ENCODE data around the gene GRM4.
A peak's percentile ranks its signal among the peaks of the same experiment; 100 is the strongest.
"Not testable (repeated sequence)": the region's sequence is repeated elsewhere in the genome, so short reads cannot be mapped to it uniquely, and the experiment has no call there.

Gene GRM4

DNA sequence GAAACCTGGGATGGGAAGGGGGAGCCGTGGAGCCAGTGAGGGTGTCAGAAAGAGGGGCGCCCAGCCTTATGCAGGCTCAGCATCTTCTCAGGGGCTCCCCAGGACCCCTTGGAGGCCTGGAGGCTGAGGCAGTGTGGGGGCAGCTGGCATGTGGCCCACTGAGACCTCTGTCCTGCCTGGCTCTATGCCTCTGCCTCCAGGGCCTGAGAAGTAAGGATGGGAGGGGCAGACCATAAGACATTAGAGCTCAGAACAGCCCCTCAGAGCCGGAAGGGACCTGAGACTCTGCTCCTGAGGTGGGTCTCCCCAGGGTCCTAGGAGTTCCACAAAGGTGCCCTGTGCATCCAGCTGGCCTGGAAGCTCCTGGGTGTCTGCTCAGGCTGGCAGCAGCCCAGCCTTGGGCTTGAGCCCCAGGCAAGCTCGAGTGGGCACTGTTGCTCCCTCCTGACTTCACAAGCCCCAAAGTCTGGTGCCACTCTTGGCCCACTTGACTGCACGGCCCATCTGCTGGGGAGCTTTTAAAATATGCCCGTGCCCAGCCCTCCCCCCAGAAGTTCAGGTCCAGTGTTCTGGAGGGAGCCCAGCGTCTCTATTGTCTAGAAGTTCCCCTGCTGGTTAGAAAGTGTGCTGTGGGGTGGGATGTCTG, 126.8 kb downstream of the GRM4 start:
- DNase-seq: peak; percentile 73

DNA sequence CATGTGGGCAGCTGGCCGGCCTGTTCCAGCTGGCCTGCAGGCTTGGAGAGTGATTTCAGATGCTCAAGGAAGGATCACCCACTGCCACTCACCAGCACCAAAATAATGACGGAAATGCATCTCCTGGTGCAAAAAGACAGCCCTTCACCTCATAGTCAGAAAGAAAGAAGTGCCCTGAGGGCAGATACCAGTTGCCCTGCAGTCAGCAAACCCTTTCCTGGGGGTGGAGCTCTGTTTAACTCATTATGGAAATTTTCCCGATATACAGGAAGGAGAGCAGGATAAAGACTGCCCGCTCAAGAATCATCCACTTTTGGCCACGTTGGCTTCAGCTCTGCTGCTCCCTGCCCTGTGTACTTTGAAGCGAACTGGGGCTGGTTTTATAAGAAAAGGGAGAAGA, 127.9 kb downstream of the GRM4 start:
- no peak for DNase-seq

DNA sequence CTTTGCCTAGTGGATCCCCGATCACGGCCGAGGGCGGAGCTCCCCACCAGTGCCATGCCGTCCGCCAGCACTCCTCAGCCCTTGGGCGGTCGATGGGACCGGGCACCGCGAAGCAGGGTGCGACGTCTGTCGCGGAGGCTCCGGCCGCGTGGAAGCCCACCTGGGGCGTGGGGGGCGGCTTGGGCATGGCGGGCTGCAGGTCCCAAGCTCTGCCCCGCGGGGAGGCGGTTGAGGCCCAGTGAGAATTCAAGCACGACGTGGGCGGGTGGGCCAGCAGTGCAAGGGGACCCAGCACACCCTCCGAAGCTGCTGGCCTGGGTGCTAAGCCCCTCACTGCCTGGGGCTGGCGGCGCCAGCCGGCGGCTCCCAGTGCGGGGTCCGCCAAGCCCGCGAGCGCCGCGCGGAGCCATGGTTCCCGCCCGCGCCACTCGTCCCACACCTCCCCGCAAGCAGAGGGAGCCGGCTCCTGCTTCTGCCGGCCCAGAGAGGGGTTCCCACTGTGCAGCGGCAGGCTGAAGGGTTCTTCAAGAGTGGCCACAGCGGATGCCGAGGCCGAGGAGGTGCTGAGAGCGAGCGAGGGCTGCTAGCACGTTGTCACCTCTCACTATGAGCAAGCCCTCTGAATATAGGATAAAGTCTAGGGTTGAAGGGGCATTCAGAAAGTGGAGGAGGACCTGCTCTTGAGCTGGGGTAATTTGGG, 128.6 kb downstream of the GRM4 start:
- DNase-seq: no peak

DNA sequence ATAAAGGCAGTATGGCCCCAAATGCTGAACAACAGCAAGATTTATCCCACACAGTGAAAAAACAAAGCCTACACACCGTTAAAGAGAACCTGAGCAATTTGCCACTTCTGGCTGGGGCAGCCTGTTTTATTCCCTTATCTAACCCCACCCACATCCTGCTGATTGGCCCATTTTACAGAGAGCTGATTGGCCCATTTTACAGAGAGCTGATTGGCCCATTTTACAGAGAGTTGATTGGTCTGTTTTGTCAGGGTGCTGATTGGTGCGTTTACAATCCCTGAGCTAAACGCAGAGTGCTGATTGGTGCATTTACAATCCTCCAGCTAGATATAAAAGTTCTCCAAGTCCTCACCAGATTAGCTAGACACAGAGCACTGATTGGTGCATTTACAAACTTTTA, 129.3 kb downstream of the GRM4 start:
- DNase-seq: not testable (repeated sequence)

DNA sequence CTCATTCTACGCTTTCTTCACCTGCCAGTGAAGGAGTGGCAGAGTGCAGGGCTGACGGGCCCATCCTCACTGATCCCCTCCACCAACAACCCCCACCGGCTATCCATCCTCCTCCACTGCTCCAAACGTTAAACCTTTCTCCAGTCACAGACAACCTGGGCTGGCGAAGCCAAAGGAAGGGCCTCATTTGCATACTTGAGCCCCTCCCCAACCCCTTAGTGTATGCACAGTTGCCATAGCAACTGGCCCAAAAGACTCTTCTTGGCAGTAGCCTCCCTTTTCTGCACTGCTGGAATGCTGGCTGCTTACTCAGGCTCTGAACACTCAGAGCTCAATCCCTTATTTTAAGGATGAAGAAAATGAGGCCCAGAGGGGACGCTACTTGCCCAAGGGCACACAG, 130.3 kb downstream of the GRM4 start:
- DNase-seq: no peak

DNA sequence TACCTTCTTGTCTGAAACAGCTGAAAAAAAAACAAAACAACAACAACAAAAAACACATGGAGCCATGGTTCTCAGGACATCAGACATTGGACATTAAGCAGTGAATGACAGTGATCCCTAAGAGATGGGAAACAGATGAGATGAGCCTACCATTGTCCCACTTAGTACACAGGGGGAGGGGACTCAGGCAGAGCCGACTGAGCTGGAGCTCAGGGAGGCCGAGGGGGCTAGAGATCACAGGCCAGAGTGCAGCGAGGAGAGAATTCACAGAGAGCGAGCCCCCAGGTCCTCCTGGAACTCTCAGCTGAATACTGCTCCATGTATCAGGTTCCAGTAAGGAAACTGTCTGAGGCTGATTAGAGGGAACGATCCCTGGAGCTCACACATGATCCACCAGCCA, 134.6 kb downstream of the GRM4 start:
- no peak for DNase-seq

DNA sequence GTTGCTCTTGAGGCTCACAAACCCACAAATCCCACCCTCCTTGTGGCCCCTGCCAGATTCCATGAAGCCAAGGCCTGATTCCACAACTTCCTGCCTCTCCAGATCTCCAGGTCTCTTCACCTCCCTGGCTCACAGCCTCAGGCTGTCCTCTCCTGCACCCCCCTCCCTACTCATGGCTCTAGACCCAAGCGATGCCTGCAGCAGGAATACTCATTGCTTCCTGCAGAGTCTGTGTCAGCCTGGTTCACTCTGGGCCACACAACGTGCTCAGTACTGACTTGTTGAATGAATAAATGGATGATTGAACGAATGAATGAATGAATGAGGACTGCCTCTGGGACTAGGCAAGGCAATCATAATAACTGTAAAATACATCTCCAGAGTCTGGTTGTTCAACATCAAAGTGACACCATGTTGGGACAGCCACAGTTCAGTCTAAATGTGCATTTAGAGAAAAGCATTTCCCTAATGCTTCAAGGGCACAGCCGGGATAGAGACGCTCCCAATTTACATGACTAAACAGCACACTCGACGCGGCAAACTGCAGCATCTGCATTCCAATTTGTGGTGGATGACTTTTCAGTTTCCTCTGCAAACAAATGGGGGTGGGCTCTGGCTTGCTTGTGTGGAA, 139.9 kb downstream of the GRM4 start:
- no peak for DNase-seq

DNA sequence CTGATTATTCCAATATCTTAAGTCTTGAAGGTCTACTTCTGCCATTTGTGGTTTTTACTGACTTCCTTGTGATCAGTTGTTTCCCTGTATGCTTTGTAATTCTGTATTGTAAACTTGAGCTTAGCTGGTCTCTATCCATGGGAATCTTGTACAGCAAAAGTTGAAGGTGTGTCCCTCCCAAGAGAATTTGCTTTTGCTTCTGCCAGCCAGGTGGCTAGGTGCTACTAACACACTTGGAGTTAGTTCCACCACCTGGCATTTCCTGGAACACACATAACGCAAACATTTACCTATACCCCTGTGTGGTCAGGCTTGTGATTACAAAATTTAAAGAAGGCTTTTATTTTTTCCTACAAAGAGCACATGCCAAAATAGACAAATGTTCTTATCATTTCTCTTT, 141.2 kb downstream of the GRM4 start:
- DNase-seq: no peak

DNA sequence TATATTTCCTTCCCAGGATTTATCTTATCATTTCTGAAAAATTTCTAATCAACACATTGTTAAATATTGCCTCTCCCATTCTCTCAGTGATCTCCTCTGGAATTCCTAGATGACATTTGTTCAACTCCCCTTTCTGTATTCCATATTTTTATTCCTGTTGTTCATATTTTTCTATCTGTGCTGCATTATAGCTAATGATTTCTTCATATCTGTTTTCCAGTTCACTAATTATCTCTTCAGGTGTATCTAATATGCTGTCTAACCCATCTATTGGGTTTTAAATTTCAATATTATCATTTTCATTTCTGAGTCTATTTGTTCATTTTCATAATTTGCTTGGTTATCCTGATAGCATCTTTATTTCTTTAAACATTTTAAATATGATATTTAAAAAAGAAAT, 141.9 kb downstream of the GRM4 start:
- no peak for DNase-seq

DNA sequence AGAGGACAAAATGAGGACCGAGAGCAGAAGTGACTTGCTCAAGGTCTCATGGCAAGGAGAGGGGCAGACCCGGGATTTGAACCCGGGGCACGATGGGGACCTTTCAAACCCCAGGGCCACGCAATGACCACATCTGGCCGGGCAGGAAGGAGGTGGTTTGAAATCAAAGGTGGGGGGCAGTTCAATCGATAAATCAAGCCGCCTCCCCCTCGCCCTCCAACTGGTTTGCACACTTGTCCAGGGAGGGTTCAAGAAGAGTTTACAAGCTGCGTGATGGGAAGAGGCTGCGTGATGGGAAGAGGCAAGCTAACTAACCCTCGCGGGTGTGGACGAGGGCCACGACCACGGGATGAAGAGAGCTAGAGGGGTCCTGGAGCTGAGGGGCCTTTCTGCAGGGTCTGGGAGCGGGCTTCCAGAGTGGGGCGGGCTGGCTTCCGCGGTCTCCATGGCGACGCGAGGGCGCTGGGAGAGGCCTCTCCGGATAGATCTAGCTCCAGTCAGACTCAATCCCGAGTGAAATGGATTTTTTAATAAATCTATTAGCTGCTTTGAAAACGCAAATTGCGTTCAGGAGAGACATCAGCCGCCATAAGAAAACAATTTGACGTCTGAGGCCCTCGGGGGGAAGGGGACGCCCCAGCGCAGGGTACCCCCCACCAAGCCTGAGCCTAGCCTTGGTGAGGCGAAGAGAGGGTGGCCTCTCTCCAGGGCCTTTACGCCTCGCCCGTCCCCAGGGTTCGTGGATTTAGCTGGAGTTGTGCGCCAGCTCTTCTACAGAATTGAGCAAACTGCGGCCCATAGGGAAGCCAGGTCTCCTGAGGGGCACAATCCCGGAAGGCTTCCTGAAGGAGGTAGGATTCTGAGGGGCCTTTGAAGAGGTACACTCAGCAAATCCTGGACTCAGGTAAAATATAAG, 143.9 kb downstream of the GRM4 start:
- DNase-seq: no peak

DNA sequence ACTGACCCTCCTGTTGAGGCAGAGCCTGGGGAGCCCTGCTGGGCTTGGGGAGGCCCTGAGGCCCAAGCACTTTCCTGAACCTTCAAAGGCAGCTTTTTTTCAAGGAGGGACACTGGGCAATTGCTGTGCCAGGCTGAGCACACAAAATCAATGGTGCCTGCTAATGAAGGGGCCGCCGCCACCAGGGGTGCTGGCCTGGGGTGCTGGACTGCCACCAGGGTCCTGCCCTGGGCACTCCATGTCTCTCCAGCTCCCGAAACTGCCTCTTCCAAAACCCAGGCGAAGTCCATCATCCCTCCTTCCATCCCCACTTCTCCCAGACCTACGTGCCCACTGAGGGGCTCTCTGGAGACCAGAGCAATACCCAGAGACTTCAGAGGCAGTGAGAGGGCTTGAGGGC, 145.6 kb downstream of the GRM4 start:
- no peak for DNase-seq

DNA sequence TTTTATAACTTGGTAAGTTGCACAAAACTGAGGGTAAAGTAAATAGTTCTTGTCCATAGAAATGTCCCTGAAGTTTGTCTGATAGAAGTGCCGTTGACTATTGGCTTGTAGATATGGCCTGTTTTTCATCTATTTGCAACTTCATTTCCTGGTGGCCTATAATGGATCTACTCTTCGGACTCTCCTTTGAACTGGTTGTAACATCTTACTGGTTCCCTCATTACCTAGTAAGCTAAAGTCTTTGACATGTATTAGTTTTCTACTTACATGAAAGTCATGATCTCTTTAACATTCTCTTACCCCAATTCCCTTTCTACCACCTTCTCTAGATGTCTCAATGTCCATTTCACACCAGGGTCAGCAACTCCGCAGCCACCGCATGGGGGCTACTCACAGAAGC, 146.3 kb downstream of the GRM4 start:
- no peak for DNase-seq

DNA sequence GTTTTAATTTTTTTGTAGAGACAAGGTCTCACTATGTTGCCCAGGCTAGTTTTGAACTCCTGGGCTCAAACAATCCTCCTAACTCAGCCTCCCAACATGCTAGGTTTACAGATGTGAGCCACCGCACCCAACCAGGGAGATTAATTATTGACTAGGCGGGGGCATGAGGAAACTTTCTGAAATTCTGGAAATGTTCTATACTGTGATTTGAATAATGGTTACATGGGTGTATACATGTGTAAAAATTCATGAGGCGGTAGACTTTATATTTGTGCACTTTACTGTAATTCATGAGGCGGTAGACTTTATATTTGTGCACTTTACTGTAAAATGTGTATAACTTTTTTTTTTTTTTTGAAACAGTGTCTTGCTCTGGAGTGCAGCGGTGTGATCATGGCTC, 147.2 kb downstream of the GRM4 start:
- no peak for DNase-seq

DNA sequence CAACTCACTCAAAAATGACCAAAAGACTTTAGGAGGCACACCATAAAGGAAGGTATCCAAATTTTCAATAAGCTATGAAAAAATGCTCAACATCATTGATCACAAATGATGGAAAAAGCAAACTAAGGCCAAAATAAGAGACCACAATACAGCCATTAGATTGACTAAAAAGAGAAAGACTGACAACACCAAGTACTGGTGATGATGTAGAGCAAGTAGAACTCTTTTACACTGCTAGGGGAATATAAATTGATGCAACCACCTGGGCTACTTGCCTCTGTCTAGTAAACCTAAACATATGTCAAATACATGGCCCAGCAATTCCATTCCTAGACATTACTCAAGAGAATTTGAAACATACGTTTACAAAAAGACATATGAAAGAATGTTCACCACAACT, 148.6 kb downstream of the GRM4 start:
- DNase-seq: no peak

DNA sequence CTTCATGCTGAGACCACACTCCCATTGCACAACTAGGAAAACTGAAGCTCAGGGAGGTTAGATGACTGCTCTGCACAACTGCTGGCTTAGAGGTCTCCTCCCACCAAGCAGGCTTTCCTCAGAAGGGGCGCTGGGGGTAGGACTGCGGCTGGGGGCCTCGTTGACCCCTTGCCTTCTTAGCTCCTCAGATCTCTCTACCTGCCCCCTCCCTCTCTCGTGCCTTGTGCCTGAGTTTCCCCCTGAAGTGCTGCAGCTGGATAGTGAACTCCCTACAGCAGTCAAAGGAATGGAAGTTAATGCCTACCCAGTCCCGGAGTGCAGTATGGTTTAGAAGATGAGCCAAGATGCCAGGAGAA, 149.8 kb downstream of the GRM4 start:
- no peak for DNase-seq

DNA sequence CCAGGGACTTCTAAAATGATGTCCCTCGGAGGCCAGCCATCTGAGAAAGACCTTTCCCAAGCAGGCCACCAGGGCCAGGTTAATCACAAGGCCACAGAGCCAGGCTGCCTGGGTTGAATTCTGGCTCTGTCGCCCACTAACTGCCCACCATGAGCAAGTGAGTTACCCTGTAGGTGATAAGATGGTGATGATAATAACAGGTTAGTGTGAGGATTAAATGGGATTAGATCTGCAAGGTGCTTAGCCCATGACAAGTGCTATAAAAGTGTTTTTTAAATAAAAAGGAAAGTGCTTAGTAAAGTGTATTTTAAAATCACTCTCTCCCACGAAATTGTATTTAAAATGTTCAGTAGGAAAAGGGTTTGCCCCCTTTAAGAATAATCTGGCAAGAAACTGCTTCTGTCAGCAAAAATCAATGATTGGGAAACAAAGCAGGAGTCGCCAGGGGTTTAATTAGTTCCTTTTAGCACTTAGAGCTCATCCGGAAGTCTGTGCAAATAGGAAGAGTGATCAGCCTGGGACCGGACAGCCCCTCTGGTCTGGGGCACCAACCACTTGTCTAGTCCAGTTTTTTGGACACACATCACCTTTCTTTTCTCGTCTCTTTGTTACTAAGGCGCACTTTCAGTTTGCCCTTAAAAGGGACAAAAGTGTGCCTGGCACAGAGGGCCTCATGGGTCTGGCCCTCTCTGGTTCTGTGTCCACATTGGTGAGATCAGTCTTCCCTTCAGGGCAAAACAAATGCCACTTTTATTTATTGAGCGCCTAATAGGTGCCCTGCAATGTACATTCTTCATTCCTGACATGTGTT, 150.4 kb downstream of the GRM4 start:
- DNase-seq: no peak

DNA sequence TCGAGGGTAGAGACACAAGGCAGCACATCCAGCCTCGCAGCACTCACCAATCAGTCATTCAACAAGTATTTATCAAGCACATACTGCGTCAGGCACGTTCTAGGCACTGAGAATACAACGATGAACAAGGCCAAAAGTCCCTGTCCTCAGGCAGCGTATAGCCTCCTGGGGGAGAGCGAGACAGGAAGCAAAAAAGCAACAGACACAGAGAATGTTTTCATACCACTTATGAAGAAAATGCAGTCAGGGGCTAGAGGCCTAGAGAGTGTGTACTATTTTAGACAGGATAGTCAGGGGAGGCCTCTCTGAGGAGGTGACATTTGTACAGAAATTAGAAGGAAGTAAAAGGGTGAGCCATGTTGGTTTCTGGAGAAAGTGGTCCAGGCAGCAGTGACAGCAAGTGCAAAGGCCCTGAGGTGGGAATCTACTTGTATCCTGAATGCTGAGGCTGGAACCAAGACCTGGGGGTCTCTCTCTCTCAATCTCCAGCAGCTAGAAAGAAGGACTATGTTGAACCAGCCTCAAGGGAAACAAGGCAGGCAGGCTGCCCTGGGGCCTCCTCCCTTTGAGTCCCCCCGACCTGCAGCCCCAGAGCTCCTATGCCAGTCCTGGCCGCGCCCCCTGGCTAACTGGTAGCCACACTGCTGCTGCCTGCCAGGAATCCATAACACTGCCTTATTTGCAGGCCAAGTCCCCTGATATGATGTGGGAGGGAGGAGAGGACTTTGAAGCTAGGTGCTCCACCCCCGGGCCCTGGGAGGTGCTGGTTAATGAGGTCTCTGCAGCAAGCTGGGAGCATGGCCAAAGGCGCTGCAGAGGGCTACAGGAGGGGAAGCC, 151.2 kb downstream of the GRM4 start:
- peak; percentile 18 for DNase-seq

DNA sequence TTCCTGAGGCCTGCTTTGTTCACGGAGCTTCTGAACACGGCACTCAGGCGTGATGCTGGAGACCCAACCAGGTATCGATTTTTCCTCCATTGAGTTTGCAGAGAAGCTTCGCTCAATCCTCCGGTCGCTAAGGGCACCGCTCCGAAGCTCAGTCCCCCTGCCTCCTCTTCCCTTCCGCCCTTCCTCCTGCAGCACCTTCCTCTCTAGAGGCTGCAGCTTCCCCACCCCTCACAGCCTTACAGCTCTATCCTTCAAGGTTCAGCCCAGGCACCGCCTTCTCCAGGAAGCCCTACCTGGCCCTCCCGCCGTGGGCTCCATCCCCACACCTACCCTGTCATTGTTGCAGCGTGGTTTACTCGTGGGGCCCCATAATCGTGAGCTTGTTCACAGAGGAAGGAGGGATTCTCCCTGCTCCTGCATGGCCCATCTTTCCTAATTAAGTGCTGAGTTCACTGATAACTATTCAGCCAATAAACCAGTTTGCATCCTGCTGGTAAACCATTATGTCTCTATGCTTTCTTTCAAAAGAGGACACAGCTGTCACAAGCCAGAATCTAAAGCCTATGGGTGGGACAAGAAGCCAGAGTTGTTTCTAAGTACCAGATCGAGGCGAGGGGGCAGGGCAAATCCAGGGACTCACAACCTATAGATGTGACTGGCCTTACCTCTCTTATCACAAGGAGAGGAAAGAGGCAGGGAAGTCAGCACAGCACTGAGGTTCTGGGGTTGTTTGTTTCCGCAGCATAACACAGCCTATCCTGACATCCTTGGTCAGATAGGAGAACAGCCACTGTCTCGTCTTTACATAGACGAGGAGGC, 152.0 kb downstream of the GRM4 start:
- DNase-seq: no peak

DNA sequence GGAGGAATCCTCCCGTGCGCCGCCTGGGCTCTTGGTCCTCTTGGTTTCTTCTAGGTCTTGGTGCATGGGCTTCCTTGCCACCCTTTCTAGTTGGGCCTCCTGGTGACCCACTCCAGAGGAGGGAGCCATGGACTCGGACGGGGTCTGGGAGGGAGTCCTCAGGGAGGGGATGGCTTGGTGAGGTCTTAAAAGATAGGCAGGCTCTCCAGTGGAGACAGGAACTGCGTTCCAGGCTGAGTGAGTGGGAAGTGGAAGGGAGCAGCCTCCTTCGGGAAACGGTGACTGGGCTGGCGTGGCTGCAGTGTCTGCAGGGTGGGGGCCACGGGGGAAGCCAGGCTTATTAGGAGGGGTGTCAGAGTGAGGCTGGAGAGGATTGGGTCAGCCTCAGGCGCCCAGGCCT, 152.8 kb downstream of the GRM4 start:
- DNase-seq: no peak

DNA sequence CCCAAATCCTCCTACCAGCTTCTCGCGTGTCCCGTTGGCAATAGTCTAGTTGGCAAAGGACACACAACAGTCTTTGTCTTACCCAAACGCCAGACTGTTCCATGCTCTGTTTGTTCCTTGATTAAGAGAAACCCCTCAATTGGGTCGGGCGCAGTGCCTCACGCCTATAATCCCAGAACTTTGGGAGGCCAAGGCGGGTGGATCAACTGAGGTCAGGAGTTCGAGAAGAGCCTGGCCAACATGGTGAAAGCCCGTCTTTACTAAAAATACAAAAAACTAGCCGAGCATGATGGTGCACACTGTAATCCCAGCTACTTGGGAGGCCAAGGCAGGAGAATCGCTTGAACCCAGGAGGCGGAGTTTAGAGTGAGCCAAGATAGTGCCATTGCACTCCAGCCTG, 153.7 kb downstream of the GRM4 start:
- DNase-seq: no peak

DNA sequence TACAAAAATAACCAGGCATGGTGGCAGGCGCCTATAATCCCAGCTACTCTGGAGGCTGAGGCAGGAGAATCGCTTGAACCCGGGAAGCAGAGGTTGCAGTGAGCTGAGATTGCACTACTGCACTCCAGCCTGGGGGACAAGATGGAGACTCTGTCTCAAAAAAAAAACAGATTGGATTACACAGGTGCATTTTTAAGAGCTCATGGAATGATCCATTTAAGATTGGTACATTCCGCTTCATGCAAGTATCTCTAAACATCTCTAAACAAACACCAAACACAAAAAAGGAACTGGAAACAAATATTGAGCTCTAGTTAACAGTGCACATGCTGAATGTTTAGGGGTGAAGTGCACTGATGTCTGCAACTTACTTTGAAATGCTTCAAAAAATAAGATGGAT, 154.3 kb downstream of the GRM4 start:
- DNase-seq: no peak
